ENCODE data around the gene HIPK3. TPM values are rescaled to one million over a fixed set of nuclear protein-coding genes. Genes with fewer than 3 reads are reported as not detected.

The HIPK3 gene
- total RNA-seq, 2 donors from 2014 or later: 31.9 to 36.5 TPM

- H3K9me3 Mint-ChIP-seq: no peaks in the 10 kb centered on the region
- no peak for ATAC-seq (replicated peaks)
- H3K27ac Mint-ChIP-seq: no peak overlapping the region
- H3K36me3 Mint-ChIP-seq (ENCODE audit: low read depth): no peaks in the 10 kb centered on the region
- peaks cover 30% of the 10 kb centered on the region for H3K27me3 Mint-ChIP-seq
- H3K4me3 Mint-ChIP-seq: no peak overlapping the region
- H3K4me1 Mint-ChIP-seq: no peaks in the 10 kb centered on the region
Measured at GRCh38 chr11:33394431-33395109, 137.4 kb downstream of the HIPK3 start.

- Mint-ChIP-seq H3K4me1 (no peaks in the 10 kb centered on the region), H3K27me3 (peaks cover 38% of the 10 kb centered on the region), H3K9me3 (no peaks in the 10 kb centered on the region), H3K27ac (no peak overlapping the region), H3K36me3 (ENCODE audit: low read depth) (no peaks in the 10 kb centered on the region), H3K4me3 (no peak overlapping the region)
- no peak for ATAC-seq (replicated peaks)
Measured at GRCh38 chr11:33396361-33396760, 139.2 kb downstream of the HIPK3 start.

- ATAC-seq (replicated peaks): no peak
- Mint-ChIP-seq H3K36me3 (ENCODE audit: low read depth) (no peaks in the 10 kb centered on the region), H3K27ac (no peak overlapping the region), H3K4me1 (no peaks in the 10 kb centered on the region), H3K27me3 (peaks cover 37% of the 10 kb centered on the region), H3K4me3 (no peak overlapping the region), H3K9me3 (no peaks in the 10 kb centered on the region)
Measured at GRCh38 chr11:33399421-33399820, 142.2 kb downstream of the HIPK3 start.

- H3K27ac Mint-ChIP-seq: no peak overlapping the region
- no peaks in the 10 kb centered on the region for H3K4me1 Mint-ChIP-seq
- no peaks in the 10 kb centered on the region for H3K36me3 Mint-ChIP-seq (ENCODE audit: low read depth)
- no peaks in the 10 kb centered on the region for H3K9me3 Mint-ChIP-seq
- no peak overlapping the region for H3K4me3 Mint-ChIP-seq
- no peak for ATAC-seq (replicated peaks)
- peaks cover 27% of the 10 kb centered on the region for H3K27me3 Mint-ChIP-seq
Measured at GRCh38 chr11:33402066-33402465, 144.9 kb downstream of the HIPK3 start.

- no peak overlapping the region for H3K4me3 Mint-ChIP-seq
- H3K9me3 Mint-ChIP-seq: no peaks in the 10 kb centered on the region
- no peak for ATAC-seq (replicated peaks)
Measured at GRCh38 chr11:33403344-33403743, 146.2 kb downstream of the HIPK3 start.

GRCh38 chr11:33405834-33406602, 148.8 kb downstream of the HIPK3 start:
- ATAC-seq (replicated peaks): no peak
- no peak overlapping the region for H3K27ac Mint-ChIP-seq
- no peaks in the 10 kb centered on the region for H3K9me3 Mint-ChIP-seq

More at GRCh38 chr11:33403344-33403743, 146.2 kb downstream of the HIPK3 start:
- Mint-ChIP-seq H3K4me1 (no peaks in the 10 kb centered on the region), H3K27ac (no peak overlapping the region), H3K27me3 (peaks cover 24% of the 10 kb centered on the region), H3K36me3 (ENCODE audit: low read depth) (no peaks in the 10 kb centered on the region)

More at GRCh38 chr11:33405834-33406602, 148.8 kb downstream of the HIPK3 start:
- H3K36me3 Mint-ChIP-seq (ENCODE audit: low read depth): no peaks in the 10 kb centered on the region
- peaks cover 17% of the 10 kb centered on the region for H3K27me3 Mint-ChIP-seq
- no peak overlapping the region for H3K4me3 Mint-ChIP-seq
- H3K4me1 Mint-ChIP-seq: no peaks in the 10 kb centered on the region

Other genes starting within 250 kb of the HIPK3 start
- gene DEPDC7, start 241.5 kb upstream of the HIPK3 start, total RNA-seq: 1 to 10 TPM in 1 of 2 donors, under 1 TPM in 1; 0.41 to 2.0 TPM
- gene TCP11L1, start 217.8 kb upstream of the HIPK3 start, total RNA-seq: 10 to 100 TPM; 13.3 to 14.6 TPM
- gene CSTF3, start 95.9 kb upstream of the HIPK3 start, total RNA-seq: 10 to 100 TPM; 20.6 to 28.4 TPM
- not detected for gene KIAA1549L, start 118.7 kb downstream of the HIPK3 start, total RNA-seq